Measurements from ENCODE around the gene HHIPL2. TPM values are rescaled to one million over a fixed set of nuclear protein-coding genes. Genes with fewer than 3 reads are reported as not detected.

HHIPL2 gene
- total RNA-seq, 4 donors from 2014 or later = 0.32 TPM; not detected in 3

DNA sequence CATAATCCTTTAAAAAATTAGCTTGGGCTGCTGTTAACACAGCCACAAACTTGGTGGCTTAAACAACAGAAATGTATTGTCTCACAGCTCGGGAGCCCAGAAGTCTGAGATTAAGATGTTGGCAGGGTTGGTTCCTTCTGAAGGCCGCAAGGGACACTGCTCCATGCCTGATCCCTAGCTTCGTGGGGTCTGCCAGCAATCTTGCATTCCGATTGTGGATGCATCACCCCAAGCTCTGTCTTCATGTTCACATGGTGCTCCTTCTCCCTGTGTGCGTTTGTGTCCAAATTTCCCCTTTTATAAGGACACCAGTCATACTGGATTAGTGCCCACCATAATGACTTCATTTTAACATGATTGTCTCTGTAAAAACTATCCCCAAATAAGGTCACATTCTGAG, 5.0 kb upstream of the HHIPL2 start:
- WGBS = 65% methylated on average over 5 of the region's 5 CpGs
- no peaks in the 10 kb centered on the region for H3K9me3 ChIP-seq
- H3K27ac ChIP-seq = peak overlapping the region; percentile 21
- TF ChIP-seq POLR2A (IDR thresholded peaks at IDR 0.05) (no peak), EP300 (IDR thresholded peaks at IDR 0.05) (no peak), POLR2AphosphoS5 (IDR thresholded peaks at IDR 0.05) (no peak)
- TF ChIP-seq, protein P1, sequence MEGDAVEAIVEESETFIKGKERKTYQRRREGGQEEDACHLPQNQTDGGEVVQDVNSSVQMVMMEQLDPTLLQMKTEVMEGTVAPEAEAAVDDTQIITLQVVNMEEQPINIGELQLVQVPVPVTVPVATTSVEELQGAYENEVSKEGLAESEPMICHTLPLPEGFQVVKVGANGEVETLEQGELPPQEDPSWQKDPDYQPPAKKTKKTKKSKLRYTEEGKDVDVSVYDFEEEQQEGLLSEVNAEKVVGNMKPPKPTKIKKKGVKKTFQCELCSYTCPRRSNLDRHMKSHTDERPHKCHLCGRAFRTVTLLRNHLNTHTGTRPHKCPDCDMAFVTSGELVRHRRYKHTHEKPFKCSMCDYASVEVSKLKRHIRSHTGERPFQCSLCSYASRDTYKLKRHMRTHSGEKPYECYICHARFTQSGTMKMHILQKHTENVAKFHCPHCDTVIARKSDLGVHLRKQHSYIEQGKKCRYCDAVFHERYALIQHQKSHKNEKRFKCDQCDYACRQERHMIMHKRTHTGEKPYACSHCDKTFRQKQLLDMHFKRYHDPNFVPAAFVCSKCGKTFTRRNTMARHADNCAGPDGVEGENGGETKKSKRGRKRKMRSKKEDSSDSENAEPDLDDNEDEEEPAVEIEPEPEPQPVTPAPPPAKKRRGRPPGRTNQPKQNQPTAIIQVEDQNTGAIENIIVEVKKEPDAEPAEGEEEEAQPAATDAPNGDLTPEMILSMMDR (IDR thresholded peaks at IDR 0.05) = no peak
- H3K4me1 ChIP-seq = no peaks in the 10 kb centered on the region
- no peaks in the 10 kb centered on the region for H3K27me3 ChIP-seq
- H3K4me3 ChIP-seq = no peak overlapping the region
- peaks cover 10% of the 10 kb centered on the region for H3K36me3 ChIP-seq
- DNase-seq (ENCODE audit: low spot score in 2 of 2) = no peak

DNA sequence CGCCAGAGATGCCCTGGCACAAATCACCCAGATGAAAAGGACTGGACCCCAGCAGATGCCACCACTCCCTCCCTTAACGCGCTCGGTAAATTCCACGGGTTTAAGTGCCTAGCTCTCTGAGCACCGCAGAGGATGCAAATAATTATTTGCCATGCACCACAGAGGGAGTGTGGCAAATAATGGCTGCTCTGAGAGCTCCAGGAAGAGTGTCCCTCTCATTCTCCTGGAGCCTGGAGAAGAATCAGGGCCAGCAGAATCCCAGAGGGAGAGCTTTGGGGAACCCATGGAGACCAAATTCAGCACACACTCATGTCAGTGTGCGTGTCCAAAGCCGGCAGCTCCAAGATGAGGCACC, 667 bp downstream of the HHIPL2 start:
- H3K27ac ChIP-seq = no peak overlapping the region
- no peaks in the 10 kb centered on the region for H3K9me3 ChIP-seq
- peaks cover 13% of the 10 kb centered on the region for H3K4me1 ChIP-seq
- no peak overlapping the region for H3K4me3 ChIP-seq
- no peak for DNase-seq (ENCODE audit: low spot score in 2 of 2)
- TF ChIP-seq, protein P1 (IDR thresholded peaks at IDR 0.05) = no peak
- TF ChIP-seq POLR2A (IDR thresholded peaks at IDR 0.05) = no peak
- TF ChIP-seq POLR2AphosphoS5 (IDR thresholded peaks at IDR 0.05) = no peak
- TF ChIP-seq EP300 (IDR thresholded peaks at IDR 0.05) = no peak
- 56% methylated on average over 7 of the region's 8 CpGs for WGBS
- H3K36me3 ChIP-seq = no peaks in the 10 kb centered on the region
- H3K27me3 ChIP-seq = peaks cover 14% of the 10 kb centered on the region

DNA sequence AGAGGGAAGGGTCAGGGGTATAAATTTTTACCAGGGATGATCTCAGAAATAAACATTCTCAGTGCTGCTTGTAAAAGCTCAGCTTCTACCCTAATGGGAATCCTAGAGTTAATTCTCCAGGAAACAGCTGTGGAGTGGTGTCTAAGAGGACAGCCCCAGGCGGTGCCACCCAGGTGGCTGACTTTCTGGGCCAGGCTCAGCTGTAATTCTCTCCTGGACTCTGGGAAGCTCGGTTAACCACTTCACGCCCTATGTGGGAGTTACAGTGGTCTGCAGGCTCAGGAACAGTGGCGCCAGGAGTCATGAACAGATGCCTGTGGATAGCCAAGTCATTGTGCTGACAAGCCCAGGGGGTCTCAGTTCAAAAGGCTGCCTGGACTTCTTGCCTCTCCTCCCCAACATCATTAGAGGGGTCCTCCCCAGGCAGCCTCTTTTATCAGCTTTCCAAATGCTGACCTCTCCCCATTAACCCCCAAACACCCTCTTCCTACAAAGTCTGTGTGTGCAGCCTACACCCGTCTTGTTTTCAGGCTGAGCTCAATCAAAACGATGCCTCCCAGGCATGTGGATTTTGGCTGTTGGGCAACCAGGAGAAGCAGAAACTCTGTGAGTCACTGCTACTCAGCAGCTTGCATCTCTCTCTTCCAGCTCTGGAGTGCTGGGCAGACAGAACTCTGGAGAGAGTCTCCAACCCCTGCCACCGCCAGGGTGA, 1.2 kb downstream of the HHIPL2 start:
- no peak for TF ChIP-seq POLR2A (IDR thresholded peaks at IDR 0.05)
- no peak for TF ChIP-seq EP300 (IDR thresholded peaks at IDR 0.05)
- TF ChIP-seq, protein P1 (IDR thresholded peaks at IDR 0.05) = no peak
- no peak for TF ChIP-seq POLR2AphosphoS5 (IDR thresholded peaks at IDR 0.05)
- H3K4me1 ChIP-seq = peaks cover 13% of the 10 kb centered on the region
- H3K27ac ChIP-seq = no peak overlapping the region
- no peaks in the 10 kb centered on the region for H3K9me3 ChIP-seq
- H3K36me3 ChIP-seq = no peaks in the 10 kb centered on the region
- no peak overlapping the region for H3K4me3 ChIP-seq
- H3K27me3 ChIP-seq = peaks cover 14% of the 10 kb centered on the region
- no peak for DNase-seq (ENCODE audit: low spot score in 2 of 2)
- WGBS = 6% methylated on average over 6 of the region's 7 CpGs

DNA sequence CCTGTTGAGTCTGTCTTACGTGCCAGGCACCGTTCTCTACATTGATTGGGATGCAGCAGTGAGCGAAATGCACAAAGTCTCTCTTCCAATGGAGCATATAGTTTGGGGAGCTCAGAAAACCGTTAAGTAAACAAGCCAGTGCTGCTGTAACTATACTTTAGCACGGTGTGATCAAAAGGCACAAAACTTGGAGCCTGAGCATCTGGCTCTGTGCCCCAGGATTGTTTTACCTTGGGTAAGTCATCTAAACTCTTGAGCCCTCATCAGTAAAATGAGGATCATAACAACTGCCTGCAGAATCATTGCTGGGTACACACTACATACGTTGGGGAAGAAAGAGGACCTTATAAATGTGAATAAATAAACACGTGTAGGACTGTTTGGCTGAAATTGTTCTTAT, 1.8 kb downstream of the HHIPL2 start:
- Histone ChIP-seq H3K9me3 (no peaks in the 10 kb centered on the region), H3K4me1 (peaks cover 13% of the 10 kb centered on the region), H3K27ac (no peak overlapping the region), H3K36me3 (no peaks in the 10 kb centered on the region), H3K4me3 (no peak overlapping the region), H3K27me3 (peaks cover 14% of the 10 kb centered on the region)
- WGBS = 63% methylated on average over 7 of the region's 7 CpGs
- DNase-seq (ENCODE audit: low spot score in 2 of 2) = no peak
- TF ChIP-seq POLR2AphosphoS5 (IDR thresholded peaks at IDR 0.05) (no peak), POLR2A (IDR thresholded peaks at IDR 0.05) (no peak), EP300 (IDR thresholded peaks at IDR 0.05) (no peak)
- TF ChIP-seq, protein P1 (IDR thresholded peaks at IDR 0.05) = no peak

DNA sequence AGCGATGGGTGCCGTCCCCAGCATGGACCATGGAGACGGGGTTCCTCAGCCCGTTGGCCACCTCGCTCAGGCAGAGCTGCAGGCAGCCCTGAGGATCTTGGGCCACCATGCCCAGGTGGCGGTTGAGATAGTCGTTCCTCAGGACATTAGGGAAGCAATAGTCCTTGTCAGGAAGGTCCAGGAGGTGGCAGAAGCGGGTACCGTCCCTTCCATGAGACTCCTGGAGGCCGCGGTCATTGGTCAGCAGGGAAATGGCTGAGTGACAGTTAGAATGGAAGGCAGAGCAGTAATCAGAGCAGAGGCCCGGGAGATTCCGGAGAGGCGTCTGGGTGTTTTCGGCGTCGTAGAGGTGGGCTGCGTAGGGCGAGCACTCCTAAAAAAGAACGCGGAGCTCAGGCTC, 4.1 kb downstream of the HHIPL2 start:
- Histone ChIP-seq H3K4me3 (no peak overlapping the region), H3K27ac (no peak overlapping the region), H3K27me3 (peaks cover 14% of the 10 kb centered on the region), H3K4me1 (peaks cover 13% of the 10 kb centered on the region), H3K9me3 (no peaks in the 10 kb centered on the region), H3K36me3 (no peaks in the 10 kb centered on the region)
- WGBS = 92% methylated on average over 21 of the region's 21 CpGs
- no peak for DNase-seq (ENCODE audit: low spot score in 2 of 2)
- TF ChIP-seq POLR2A (IDR thresholded peaks at IDR 0.05) (no peak), EP300 (IDR thresholded peaks at IDR 0.05) (no peak), POLR2AphosphoS5 (IDR thresholded peaks at IDR 0.05) (no peak)
- TF ChIP-seq, protein P1 (IDR thresholded peaks at IDR 0.05) = no peak

Data from suprapubic skin (tissue), 4 donors.